Daoy (cell line): Measurements from ENCODE around the gene TSHZ2. TPM values are rescaled to one million over a fixed set of nuclear protein-coding genes. Genes with fewer than 3 reads are reported as not detected.

Experiments used
- DNase-seq: peaks from one replicate; pipeline ENCODE4 v3.0.0-alpha.2; 2015; ENCODE audit warnings: low read depth
- total RNA-seq: library from RNA; depleted of rRNA; stranded (reverse); fragments of >200 nt; shearing (Covaris generic); gene quantifications from 2 replicates; pipeline ENCODE4 v1.2.3, GENCODE V29; 2014

Gene TSHZ2
- total RNA-seq, 1 experiment from 2014 or later: 0.57 TPM

- no peak for DNase-seq
Observed at GRCh38 chr20:53061192-53062108, 89.3 kb downstream of the TSHZ2 start.

DNA sequence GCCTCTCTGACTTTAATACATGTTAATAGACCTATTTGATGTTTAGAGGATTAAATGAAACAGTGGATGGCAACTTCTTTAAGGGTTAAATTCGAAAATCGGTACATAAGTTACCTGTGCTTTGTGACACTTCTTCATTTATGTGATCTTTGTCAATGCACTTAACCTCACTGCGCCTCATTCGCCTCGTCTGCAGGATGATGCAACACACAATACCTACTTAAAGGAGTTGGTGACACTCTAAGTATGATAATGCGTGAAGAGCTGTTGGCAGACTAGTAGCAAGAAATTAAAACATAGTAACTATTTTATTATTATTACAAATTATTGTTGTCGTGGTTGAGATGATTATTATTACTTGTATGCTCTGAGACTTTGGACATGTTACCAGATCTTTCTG lies 92.8 kb downstream of the TSHZ2 start:
- DNase-seq: no peak

DNA sequence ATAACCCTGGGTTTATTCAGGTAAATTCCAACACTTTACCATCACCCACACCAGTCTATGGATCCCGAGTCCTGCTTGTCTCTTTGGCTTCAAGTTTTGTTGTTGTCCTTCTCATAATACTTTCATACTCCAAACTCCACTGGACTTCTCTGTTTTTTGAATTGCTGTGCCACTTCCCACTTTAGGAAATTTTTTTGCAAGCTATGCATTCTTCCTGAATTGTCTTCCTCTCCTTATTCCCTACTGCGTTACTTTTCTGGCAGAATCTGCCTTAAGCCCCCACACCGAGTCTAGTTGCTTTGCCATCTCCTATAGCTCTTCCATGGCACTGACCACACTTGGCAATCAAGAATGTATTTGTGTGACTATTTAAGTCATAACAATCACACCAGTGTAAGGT lies 96.1 kb downstream of the TSHZ2 start:
- no peak for DNase-seq

GRCh38 chr20:53069132-53069531 lies 97.0 kb downstream of the TSHZ2 start:
- no peak for DNase-seq

GRCh38 chr20:53070224-53070623 lies 98.1 kb downstream of the TSHZ2 start:
- DNase-seq: no peak

DNA sequence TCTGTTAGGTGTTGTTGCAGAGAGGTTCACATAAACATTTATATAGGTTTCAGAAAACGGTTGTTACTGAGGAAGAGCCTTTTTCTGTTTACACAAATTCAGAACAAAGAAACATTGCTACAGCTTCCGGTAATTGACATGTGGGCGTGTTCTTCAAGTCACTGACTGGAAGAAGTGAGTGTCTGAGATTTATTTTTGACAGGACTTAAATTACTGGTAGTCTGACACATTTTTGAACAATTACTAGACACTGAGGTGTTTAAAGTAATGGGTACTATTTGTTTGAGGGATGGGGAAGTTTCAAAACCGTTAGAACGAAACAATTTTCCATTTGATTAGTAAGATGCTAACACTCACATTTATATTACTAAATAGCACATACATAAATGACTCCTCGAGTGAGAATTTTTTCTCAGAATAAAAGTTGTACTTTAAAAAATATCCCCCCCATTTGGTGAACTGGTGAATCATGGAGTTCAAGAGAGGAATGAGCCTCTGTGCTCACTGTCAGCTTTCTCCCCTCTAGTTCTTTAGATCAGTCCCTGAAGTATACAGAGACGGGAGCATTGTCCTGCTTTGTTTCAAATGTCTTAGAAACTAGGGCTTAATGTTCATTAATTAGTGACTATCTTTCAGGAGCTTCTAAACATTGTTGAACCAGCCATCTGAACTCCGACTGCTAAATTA lies 98.7 kb downstream of the TSHZ2 start:
- DNase-seq: no peak

- no peak for DNase-seq
Observed at GRCh38 chr20:53071833-53072232, 99.7 kb downstream of the TSHZ2 start.

DNA sequence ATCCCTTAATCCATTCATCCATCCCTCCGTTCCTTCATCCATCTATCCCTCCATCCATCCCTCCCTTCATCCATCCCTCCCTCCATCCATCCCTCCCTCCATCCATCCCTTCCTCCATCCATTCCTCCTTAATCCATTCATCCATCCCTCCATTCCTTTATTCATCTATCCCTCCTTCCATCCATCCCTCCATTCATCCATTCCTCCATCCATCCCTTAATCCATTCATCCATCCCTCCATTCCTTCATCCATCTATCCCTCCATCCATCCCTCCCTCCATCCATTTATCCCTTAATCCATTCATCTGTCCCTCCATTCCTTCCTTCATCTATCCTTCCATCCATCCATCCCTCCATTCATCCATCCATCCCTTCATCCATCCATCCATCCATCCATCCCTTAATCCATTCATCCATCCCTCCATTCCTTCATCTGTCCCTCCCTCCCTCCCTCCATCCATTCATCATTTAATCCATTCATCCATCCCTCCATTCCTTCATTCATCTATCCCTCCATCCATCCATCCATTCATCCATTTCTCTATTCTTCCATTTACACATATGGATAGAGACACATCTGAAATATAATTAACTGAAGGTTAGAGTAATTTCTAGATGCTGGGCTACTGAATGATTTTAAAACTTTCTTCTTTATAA lies 100.9 kb downstream of the TSHZ2 start:
- DNase-seq: no peak

- no peak for DNase-seq
Observed at GRCh38 chr20:53073636-53074415, 101.7 kb downstream of the TSHZ2 start.

GRCh38 chr20:53074811-53075314 lies 102.7 kb downstream of the TSHZ2 start:
- DNase-seq: peak; percentile 3

GRCh38 chr20:53076668-53077067 lies 104.5 kb downstream of the TSHZ2 start:
- no peak for DNase-seq

- peak; percentile 57 for DNase-seq
Observed at GRCh38 chr20:53077373-53078205, 105.4 kb downstream of the TSHZ2 start.

DNA sequence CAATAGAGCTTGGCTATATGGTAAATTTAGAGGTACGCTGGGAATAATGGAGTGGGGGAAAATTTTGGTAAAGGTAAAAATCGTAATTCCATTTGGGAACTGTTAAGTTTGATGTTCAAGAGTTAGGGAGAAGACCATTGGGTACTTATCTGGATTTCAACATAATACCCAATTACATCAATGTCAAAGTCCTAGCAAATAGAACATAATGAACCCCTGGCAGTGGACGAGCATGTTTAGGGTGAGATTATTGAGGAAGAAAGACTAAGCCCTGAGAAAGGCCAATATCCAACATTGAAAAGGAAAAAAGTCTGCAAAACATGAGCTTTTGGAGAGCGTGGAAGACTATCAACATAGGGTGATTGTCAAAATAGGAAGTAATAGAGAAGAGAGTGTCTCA lies 106.6 kb downstream of the TSHZ2 start:
- no peak for DNase-seq

GRCh38 chr20:53079261-53079691 lies 107.1 kb downstream of the TSHZ2 start:
- DNase-seq: no peak

DNA sequence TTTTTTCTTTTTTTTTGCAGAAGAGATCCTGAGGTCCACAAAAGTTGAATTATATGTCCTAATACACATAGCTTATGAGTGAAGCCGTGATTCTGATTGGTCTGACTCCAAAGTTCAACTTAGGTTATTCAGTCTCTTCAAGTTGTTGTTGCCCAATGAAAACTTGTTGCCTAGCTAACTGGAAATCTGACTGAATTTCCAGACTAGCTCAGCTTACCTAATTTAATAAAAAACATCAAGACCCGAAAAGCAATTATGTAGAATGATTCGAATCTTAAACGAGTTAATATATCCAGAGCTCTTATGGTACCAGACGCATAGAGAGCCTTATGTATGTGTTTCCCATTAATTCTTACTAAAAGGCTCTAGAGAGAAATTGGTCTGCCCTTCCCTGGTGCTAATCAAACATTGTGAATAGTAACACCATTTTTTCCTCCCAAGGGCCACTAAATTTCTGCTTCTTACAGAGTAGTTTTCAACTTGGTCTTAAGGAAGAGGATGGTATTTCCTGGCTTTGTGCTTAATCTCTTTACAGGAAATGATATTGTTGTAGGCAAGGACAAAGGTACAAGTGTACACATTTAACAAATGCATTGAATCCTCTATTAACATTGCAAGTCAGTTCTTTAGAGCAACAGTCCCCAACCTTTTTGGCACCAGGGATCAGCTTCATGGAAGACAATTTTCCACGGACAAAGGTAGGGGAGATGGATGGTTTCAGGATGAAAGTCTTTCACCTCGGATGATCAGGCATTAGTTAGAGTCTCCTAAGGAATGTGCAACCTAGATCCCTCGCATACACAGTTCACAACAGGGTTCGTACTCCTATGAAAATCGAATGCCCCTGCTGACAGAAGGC lies 107.9 kb downstream of the TSHZ2 start:
- DNase-seq: no peak

- DNase-seq: no peak
Observed at GRCh38 chr20:53080687-53080962, 108.5 kb downstream of the TSHZ2 start.

- peak; percentile 80 for DNase-seq
Observed at GRCh38 chr20:53080969-53081871, 109.1 kb downstream of the TSHZ2 start.

DNA sequence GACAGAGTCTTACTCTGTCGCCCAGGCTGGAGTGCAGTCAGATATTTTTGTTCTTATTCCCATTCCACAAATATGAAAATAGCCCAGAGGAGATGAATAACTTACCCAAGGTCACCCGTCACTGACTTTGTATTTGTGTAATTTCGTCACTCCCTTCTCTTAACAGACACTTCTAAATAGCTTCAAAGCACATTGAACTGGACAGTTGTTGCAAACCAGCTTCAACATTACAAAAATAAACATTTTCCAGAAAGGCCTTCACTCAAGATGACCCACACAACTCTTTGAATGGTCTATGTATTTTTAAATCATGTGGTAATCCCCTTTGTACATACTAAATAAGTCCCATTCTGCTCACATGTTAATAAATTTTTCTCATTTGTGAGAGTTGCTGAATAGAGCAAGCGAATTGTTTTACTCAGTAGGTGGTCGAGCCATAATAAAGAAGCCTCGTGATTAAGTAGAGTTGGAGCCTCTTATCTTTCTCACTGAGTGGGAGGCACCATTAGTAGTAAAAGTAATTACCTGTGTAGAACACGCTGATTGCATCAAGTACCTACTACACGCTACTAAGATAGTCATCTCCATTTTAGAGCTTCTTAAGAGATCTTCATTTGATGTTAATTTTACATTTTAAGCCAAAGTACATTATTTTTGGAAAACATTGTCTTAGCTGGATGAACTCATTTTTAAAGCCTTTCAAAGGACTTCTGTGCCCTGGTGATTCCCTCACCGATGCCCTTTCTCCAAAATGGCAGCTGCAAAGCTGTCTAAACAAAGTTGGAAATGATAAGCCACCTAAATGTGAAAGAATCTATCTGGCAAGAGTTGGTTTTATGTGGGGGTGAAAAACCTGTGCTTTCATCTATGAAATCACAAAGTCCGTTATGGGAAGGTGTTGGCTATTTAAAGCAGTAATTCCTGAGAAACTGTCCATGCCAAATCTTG lies 110.0 kb downstream of the TSHZ2 start:
- peak; percentile 13 for DNase-seq
